Activated CD4-positive, alpha-beta T cell treated with anti-CD3 and anti-CD28 coated beads, Interleukin-2, amount 10 ng/mL, durations not matched to agents 24 days and 14 days (primary cell): ENCODE measurements around the gene PMPCB. TPM values are rescaled to one million over a fixed set of nuclear protein-coding genes. Genes with fewer than 3 reads are reported as not detected.

Source experiments
- DNase-seq: peaks from one replicate; pipeline ENCODE4 v3.0.0; 2022
- H3K27ac Mint-ChIP-seq: one replicate; pipeline ENCODE4 v1.8.0; 2022; ENCODE audit warnings: mild to moderate bottlenecking, mixed read lengths
- H3K27me3 Mint-ChIP-seq: one replicate; pipeline ENCODE4 v1.8.0; 2022; ENCODE audit warnings: mixed read lengths
- H3K36me3 Mint-ChIP-seq: one replicate; pipeline ENCODE4 v1.8.0; 2022; ENCODE audit warnings: low read depth, mild to moderate bottlenecking, mixed read lengths
- H3K4me1 Mint-ChIP-seq: one replicate; pipeline ENCODE4 v1.8.0; 2021; ENCODE audit warnings: mixed read lengths
- H3K4me3 Mint-ChIP-seq: one replicate; pipeline ENCODE4 v1.8.0; 2022; ENCODE audit warnings: mild to moderate bottlenecking, moderate library complexity, mixed read lengths
- H3K9me3 Mint-ChIP-seq: one replicate; pipeline ENCODE4 v1.8.0; 2021; ENCODE audit warnings: mixed read lengths
- intact Hi-C: fragments of 100-400 bp; cut with micrococcal nuclease; formaldehyde crosslinking; loops from one replicate; pipeline ENCODE4 v1.15.1; 2023
- total RNA-seq: library from RNA; stranded (reverse); gene quantifications from 2 replicates; pipeline ENCODE4 v1.2.3, GENCODE V29; 2022

PMPCB gene
- total RNA-seq, 1 donor from 2014 or later, result 73.1 TPM

GRCh38 chr7:103344453-103345149 is 47.4 kb downstream of the PMPCB start, which contains the start of gene DNAJC2:
DNAJC2 (minus strand) TSS chr7:103344767; CDS start chr7:103344622, 145 bp downstream.
- H3K9me3 Mint-ChIP-seq, result no peaks in the 10 kb centered on the region
- peak within 1 kb of the TSS; percentile 100 for H3K4me3 Mint-ChIP-seq
- no peaks in the 10 kb centered on the region for H3K27me3 Mint-ChIP-seq
- DNase-seq, result peak; percentile 95
- intact Hi-C loops, result loop anchor here (1.0 to 10.0 kb wide), 5 partner anchors 47 to 1670 kb away; partner anchors contain the start of genes ARMC10, FBXL13, KMT2E and PMPCB
- peaks cover 50% of the 10 kb centered on the region for H3K4me1 Mint-ChIP-seq
- peaks cover 44% of the 10 kb centered on the region for H3K36me3 Mint-ChIP-seq
- H3K27ac Mint-ChIP-seq, result peak within 1 kb of the TSS; percentile 99

- Mint-ChIP-seq H3K36me3 (peaks cover 35% of the 10 kb centered on the region), H3K27ac (no peak overlapping the region), H3K9me3 (no peaks in the 10 kb centered on the region), H3K4me1 (peaks cover 44% of the 10 kb centered on the region), H3K4me3 (peak overlapping the region; percentile 97), H3K27me3 (no peaks in the 10 kb centered on the region)
- intact Hi-C loops, result loop anchor here (10.0 kb wide), 3 partner anchors 272 to 1668 kb away; partner anchors contain the start of genes ARMC10, FBXL13 and KMT2E
- no peak for DNase-seq
Measured at GRCh38 chr7:103346396-103346795, 49.2 kb downstream of the PMPCB start.

GRCh38 chr7:103347507-103348267 is 50.5 kb downstream of the PMPCB start, which contains the start of gene PSMC2:
PSMC2 (plus strand) TSS chr7:103347643; CDS start chr7:103347712, 69 bp downstream.
- intact Hi-C loops, result loop anchor here (1.0 to 10.0 kb wide), 4 partner anchors 198 to 1667 kb away; partner anchors contain the start of genes ARMC10, FBXL13, KMT2E and NAPEPLD
- peaks cover 46% of the 10 kb centered on the region for H3K4me1 Mint-ChIP-seq
- H3K9me3 Mint-ChIP-seq, result no peaks in the 10 kb centered on the region
- peaks cover 36% of the 10 kb centered on the region for H3K36me3 Mint-ChIP-seq
- DNase-seq, result peak; percentile 96
- H3K4me3 Mint-ChIP-seq, result peak within 1 kb of the TSS; percentile 97
- H3K27me3 Mint-ChIP-seq, result no peaks in the 10 kb centered on the region
- H3K27ac Mint-ChIP-seq, result peak within 1 kb of the TSS; percentile 96

- peak overlapping the region; percentile 79 for H3K27ac Mint-ChIP-seq
- DNase-seq, result peak; percentile 65
- H3K36me3 Mint-ChIP-seq, result peaks cover 39% of the 10 kb centered on the region
- intact Hi-C loops, result loop anchor here (10.0 kb wide), 3 partner anchors 274 to 1666 kb away; partner anchors contain the start of genes ARMC10, FBXL13 and KMT2E
- H3K4me1 Mint-ChIP-seq, result peaks cover 49% of the 10 kb centered on the region
- H3K4me3 Mint-ChIP-seq, result peak overlapping the region; percentile 97
- no peaks in the 10 kb centered on the region for H3K9me3 Mint-ChIP-seq
- H3K27me3 Mint-ChIP-seq, result no peaks in the 10 kb centered on the region
Measured at GRCh38 chr7:103348452-103348851, 51.2 kb downstream of the PMPCB start.

- intact Hi-C loops, result loop anchor here (10.0 kb wide), 3 partner anchors 274 to 1666 kb away; partner anchors contain the start of genes ARMC10, FBXL13 and KMT2E
- peaks cover 49% of the 10 kb centered on the region for H3K4me1 Mint-ChIP-seq
- H3K4me3 Mint-ChIP-seq, result peak overlapping the region; percentile 97
Measured at GRCh38 chr7:103348959-103349358, 51.7 kb downstream of the PMPCB start.

GRCh38 chr7:103349805-103350204 is 52.6 kb downstream of the PMPCB start:
- no peak for DNase-seq
- Mint-ChIP-seq H3K4me1 (peaks cover 47% of the 10 kb centered on the region), H3K4me3 (peak overlapping the region; percentile 97), H3K9me3 (no peaks in the 10 kb centered on the region), H3K36me3 (peaks cover 35% of the 10 kb centered on the region), H3K27me3 (no peaks in the 10 kb centered on the region), H3K27ac (peak overlapping the region; percentile 84)
- intact Hi-C loops, result loop anchor here (10.0 kb wide), 3 partner anchors 275 to 1665 kb away; partner anchors contain the start of genes ARMC10, FBXL13 and KMT2E

More at GRCh38 chr7:103348959-103349358, 51.7 kb downstream of the PMPCB start:
- Mint-ChIP-seq H3K36me3 (peaks cover 36% of the 10 kb centered on the region), H3K27ac (peak overlapping the region; percentile 62), H3K9me3 (no peaks in the 10 kb centered on the region), H3K27me3 (no peaks in the 10 kb centered on the region)
- DNase-seq, result no peak

Other genes with a start within 250 kb of the PMPCB start
- gene FBXL13, start 222.6 kb upstream of the PMPCB start, total RNA-seq, result 0.09 and 0.99 TPM in 2 replicates
- 53.4 and 56.5 TPM in 2 replicates for gene ARMC10, start 222.3 kb upstream of the PMPCB start, total RNA-seq
- gene NAPEPLD, start 148.3 kb upstream of the PMPCB start, total RNA-seq, result 8.8 and 10.1 TPM in 2 replicates
- 67.1 and 68.7 TPM in 2 replicates for gene DNAJC2, start 47.3 kb downstream of the PMPCB start, total RNA-seq
- gene PSMC2, start 50.2 kb downstream of the PMPCB start, total RNA-seq, result 227 and 229 TPM in 2 replicates
- not detected in 2 replicates for gene SLC26A5, start 148.8 kb downstream of the PMPCB start, total RNA-seq